Activated CD8-positive, alpha-beta memory T cell treated with anti-CD3 and anti-CD28 coated beads, Interleukin-2, amount 50 U/mL, for 24 hours (primary cell): ENCODE data around the gene ULK2.
"Not testable (repeated sequence)": the region's sequence is repeated elsewhere in the genome, so short reads cannot be mapped to it uniquely, and the experiment has no call there.

Source experiments
- DNase-seq: peaks from one replicate; pipeline ENCODE4 v3.0.0-alpha.2; 2020; ENCODE audit errors: extremely low read depth

The ULK2 gene

GRCh38 chr17:19867329-19868078 lies at the start of gene ULK2:
Gene ULK2, minus strand, starts transcription at chr17:19867936. Its CDS starts 519 bp downstream, at chr17:19867417.
- no peak for DNase-seq

- no peak for DNase-seq
Observed at GRCh38 chr17:19915245-19915978, 47.7 kb upstream of the ULK2 start.

GRCh38 chr17:19911033-19911432 lies 43.3 kb upstream of the ULK2 start:
- no peak for DNase-seq

GRCh38 chr17:19909139-19909538 lies 41.4 kb upstream of the ULK2 start:
- no peak for DNase-seq

GRCh38 chr17:19905502-19905901 lies 37.8 kb upstream of the ULK2 start:
- no peak for DNase-seq

- DNase-seq, result no peak
Observed at GRCh38 chr17:19904924-19905323, 37.2 kb upstream of the ULK2 start.

GRCh38 chr17:19904412-19904811 lies 36.7 kb upstream of the ULK2 start:
- no peak for DNase-seq

- DNase-seq, result no peak
Observed at GRCh38 chr17:19900809-19901208, 33.1 kb upstream of the ULK2 start.

GRCh38 chr17:19897903-19898302 lies 30.2 kb upstream of the ULK2 start:
- no peak for DNase-seq

GRCh38 chr17:19897090-19897837 lies 29.5 kb upstream of the ULK2 start:
- DNase-seq, result no peak

- DNase-seq, result no peak
Observed at GRCh38 chr17:19896679-19897078, 28.9 kb upstream of the ULK2 start.

GRCh38 chr17:19890554-19890953 lies 22.8 kb upstream of the ULK2 start:
- DNase-seq, result not testable (repeated sequence)

GRCh38 chr17:19890001-19890400 lies 22.3 kb upstream of the ULK2 start:
- DNase-seq, result not testable (repeated sequence)

- no peak for DNase-seq
Observed at GRCh38 chr17:19886116-19886515, 18.4 kb upstream of the ULK2 start.

- no peak for DNase-seq
Observed at GRCh38 chr17:19883537-19884215, 15.9 kb upstream of the ULK2 start.

GRCh38 chr17:19880393-19880792 lies 12.7 kb upstream of the ULK2 start:
- DNase-seq, result no peak

- DNase-seq, result no peak
Observed at GRCh38 chr17:19877364-19877945, 9.7 kb upstream of the ULK2 start.

- DNase-seq, result no peak
Observed at GRCh38 chr17:19876529-19877161, 8.9 kb upstream of the ULK2 start.

- no peak for DNase-seq
Observed at GRCh38 chr17:19874256-19874655, 6.5 kb upstream of the ULK2 start.

- DNase-seq, result no peak
Observed at GRCh38 chr17:19873346-19873745, 5.6 kb upstream of the ULK2 start.

GRCh38 chr17:19868079-19868395 lies 301 bp upstream of the ULK2 start:
- DNase-seq, result no peak

- DNase-seq, result no peak
Observed at GRCh38 chr17:19867079-19867328, 732 bp downstream of the ULK2 start.
